Mucosa of stomach (tissue), 1 donor: ENCODE results near the gene PMM2.
"Not testable (repeated sequence)": the region's sequence is repeated elsewhere in the genome, so short reads cannot be mapped to it uniquely, and the experiment has no call there.

ENCODE experiments used
- H3K27me3 ChIP-seq: one replicate; pipeline ENCODE4 v1.7.0; 2013; ENCODE audit warnings: mild to moderate bottlenecking, low read length; ENCODE audit not compliant: control insufficient read depth, insufficient read depth
- H3K36me3 ChIP-seq: one replicate; pipeline ENCODE4 v1.7.0; 2013; ENCODE audit warnings: low read length; ENCODE audit not compliant: control insufficient read depth, insufficient read depth
- H3K4me1 ChIP-seq: one replicate; pipeline ENCODE4 v1.7.0; 2013; ENCODE audit warnings: mild to moderate bottlenecking, low read length; ENCODE audit not compliant: control insufficient read depth, insufficient read depth
- H3K4me3 ChIP-seq: one replicate; pipeline ENCODE4 v1.7.0; 2013; ENCODE audit warnings: low read length
- H3K9ac ChIP-seq: one replicate; pipeline ENCODE4 v1.7.0; 2013; ENCODE audit warnings: mild to moderate bottlenecking, low read length, moderate library complexity
- H3K9me3 ChIP-seq: one replicate; pipeline ENCODE4 v1.7.0; 2013; ENCODE audit warnings: mild to moderate bottlenecking, low read length, moderate library complexity; ENCODE audit not compliant: control insufficient read depth
- donor health status: Pancreatic carcinoma.

Gene PMM2

GRCh38 chr16:8764525-8765250, 33.0 kb upstream of the PMM2 start:
- Histone ChIP-seq H3K27me3 (no peaks in the 10 kb centered on the region), H3K9me3 (no peaks in the 10 kb centered on the region), H3K4me3 (no peak overlapping the region), H3K36me3 (no peaks in the 10 kb centered on the region), H3K4me1 (no peaks in the 10 kb centered on the region), H3K9ac (no peak overlapping the region)

- H3K36me3 ChIP-seq: no peaks in the 10 kb centered on the region
- no peaks in the 10 kb centered on the region for H3K9me3 ChIP-seq
- no peak overlapping the region for H3K9ac ChIP-seq
- no peaks in the 10 kb centered on the region for H3K4me1 ChIP-seq
- H3K4me3 ChIP-seq: no peak overlapping the region
- no peaks in the 10 kb centered on the region for H3K27me3 ChIP-seq
Observed at GRCh38 chr16:8767176-8767575, 30.5 kb upstream of the PMM2 start.

GRCh38 chr16:8768283-8768682, 29.4 kb upstream of the PMM2 start:
- H3K4me1 ChIP-seq: no peaks in the 10 kb centered on the region
- H3K36me3 ChIP-seq: no peaks in the 10 kb centered on the region
- no peaks in the 10 kb centered on the region for H3K27me3 ChIP-seq
- no peak overlapping the region for H3K9ac ChIP-seq
- no peak overlapping the region for H3K4me3 ChIP-seq
- H3K9me3 ChIP-seq: no peaks in the 10 kb centered on the region

GRCh38 chr16:8768692-8769091, 28.9 kb upstream of the PMM2 start:
- no peaks in the 10 kb centered on the region for H3K9me3 ChIP-seq
- no peak overlapping the region for H3K9ac ChIP-seq
- H3K36me3 ChIP-seq: no peaks in the 10 kb centered on the region
- H3K4me1 ChIP-seq: no peaks in the 10 kb centered on the region
- H3K27me3 ChIP-seq: no peaks in the 10 kb centered on the region
- no peak overlapping the region for H3K4me3 ChIP-seq

GRCh38 chr16:8773537-8773936, 24.1 kb upstream of the PMM2 start:
- Histone ChIP-seq H3K27me3 (no peaks in the 10 kb centered on the region), H3K4me3 (no peak overlapping the region), H3K4me1 (no peaks in the 10 kb centered on the region), H3K9ac (no peak overlapping the region), H3K36me3 (no peaks in the 10 kb centered on the region), H3K9me3 (no peaks in the 10 kb centered on the region)

GRCh38 chr16:8774208-8774607, 23.4 kb upstream of the PMM2 start:
- H3K9me3 ChIP-seq: no peaks in the 10 kb centered on the region
- H3K9ac ChIP-seq: no peak overlapping the region
- no peaks in the 10 kb centered on the region for H3K4me1 ChIP-seq
- no peak overlapping the region for H3K4me3 ChIP-seq
- H3K27me3 ChIP-seq: no peaks in the 10 kb centered on the region
- no peaks in the 10 kb centered on the region for H3K36me3 ChIP-seq

GRCh38 chr16:8775359-8775758, 22.3 kb upstream of the PMM2 start:
- Histone ChIP-seq H3K9ac (no peak overlapping the region), H3K27me3 (no peaks in the 10 kb centered on the region), H3K4me1 (no peaks in the 10 kb centered on the region), H3K4me3 (no peak overlapping the region), H3K36me3 (no peaks in the 10 kb centered on the region), H3K9me3 (no peaks in the 10 kb centered on the region)

- Histone ChIP-seq H3K9me3 (no peaks in the 10 kb centered on the region), H3K4me3 (no peak overlapping the region), H3K9ac (no peak overlapping the region), H3K27me3 (no peaks in the 10 kb centered on the region), H3K4me1 (no peaks in the 10 kb centered on the region), H3K36me3 (no peaks in the 10 kb centered on the region)
Observed at GRCh38 chr16:8776129-8776584, 21.5 kb upstream of the PMM2 start.

GRCh38 chr16:8777217-8777616, 20.4 kb upstream of the PMM2 start:
- Histone ChIP-seq H3K9ac (no peak overlapping the region), H3K4me1 (no peaks in the 10 kb centered on the region), H3K27me3 (no peaks in the 10 kb centered on the region), H3K9me3 (no peaks in the 10 kb centered on the region), H3K4me3 (no peak overlapping the region), H3K36me3 (no peaks in the 10 kb centered on the region)

- H3K27me3 ChIP-seq: no peaks in the 10 kb centered on the region
- H3K36me3 ChIP-seq: no peaks in the 10 kb centered on the region
- H3K4me1 ChIP-seq: no peaks in the 10 kb centered on the region
- no peaks in the 10 kb centered on the region for H3K9me3 ChIP-seq
- H3K9ac ChIP-seq: no peak overlapping the region
- no peak overlapping the region for H3K4me3 ChIP-seq
Observed at GRCh38 chr16:8781797-8782196, 15.8 kb upstream of the PMM2 start.

- Histone ChIP-seq H3K9me3 (no peaks in the 10 kb centered on the region), H3K36me3 (no peaks in the 10 kb centered on the region), H3K4me1 (no peaks in the 10 kb centered on the region)
Observed at GRCh38 chr16:8782673-8783072, 15.0 kb upstream of the PMM2 start.

GRCh38 chr16:8785408-8785807, 12.2 kb upstream of the PMM2 start:
- Histone ChIP-seq H3K36me3 (no peaks in the 10 kb centered on the region), H3K9ac (no peak overlapping the region), H3K9me3 (no peaks in the 10 kb centered on the region), H3K27me3 (no peaks in the 10 kb centered on the region), H3K4me1 (no peaks in the 10 kb centered on the region), H3K4me3 (no peak overlapping the region)

More at GRCh38 chr16:8782673-8783072, 15.0 kb upstream of the PMM2 start:
- Histone ChIP-seq H3K9ac (no peak overlapping the region), H3K4me3 (no peak overlapping the region), H3K27me3 (no peaks in the 10 kb centered on the region)

- not testable (repeated sequence) for H3K4me1 ChIP-seq, H3K9ac ChIP-seq
Observed at GRCh38 chr16:8786316-8786715, 11.3 kb upstream of the PMM2 start.

More at GRCh38 chr16:8786316-8786715, 11.3 kb upstream of the PMM2 start:
- not testable (repeated sequence) for H3K27me3 ChIP-seq, H3K4me3 ChIP-seq, H3K9me3 ChIP-seq, H3K36me3 ChIP-seq
